ENCODE measurements around the gene TRAPPC4.

The TRAPPC4 gene

DNA sequence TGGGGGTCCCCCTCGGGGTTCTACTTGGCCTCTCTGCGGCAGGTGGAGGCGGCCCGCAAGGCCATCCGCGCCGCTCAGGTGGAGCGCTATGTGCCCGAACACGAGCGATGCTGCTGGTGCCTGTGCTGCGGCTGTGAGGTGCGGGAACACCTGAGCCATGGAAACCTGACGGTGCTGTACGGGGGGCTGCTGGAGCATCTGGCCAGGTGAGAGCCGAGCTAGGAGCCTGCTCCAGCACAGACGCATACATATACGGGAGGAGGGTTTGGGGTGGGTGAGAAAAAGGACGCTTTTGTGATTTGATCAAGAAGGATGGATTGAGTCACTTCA lies 20.2 kb upstream of the TRAPPC4 start:
- TF ChIP-seq, protein P1, sequence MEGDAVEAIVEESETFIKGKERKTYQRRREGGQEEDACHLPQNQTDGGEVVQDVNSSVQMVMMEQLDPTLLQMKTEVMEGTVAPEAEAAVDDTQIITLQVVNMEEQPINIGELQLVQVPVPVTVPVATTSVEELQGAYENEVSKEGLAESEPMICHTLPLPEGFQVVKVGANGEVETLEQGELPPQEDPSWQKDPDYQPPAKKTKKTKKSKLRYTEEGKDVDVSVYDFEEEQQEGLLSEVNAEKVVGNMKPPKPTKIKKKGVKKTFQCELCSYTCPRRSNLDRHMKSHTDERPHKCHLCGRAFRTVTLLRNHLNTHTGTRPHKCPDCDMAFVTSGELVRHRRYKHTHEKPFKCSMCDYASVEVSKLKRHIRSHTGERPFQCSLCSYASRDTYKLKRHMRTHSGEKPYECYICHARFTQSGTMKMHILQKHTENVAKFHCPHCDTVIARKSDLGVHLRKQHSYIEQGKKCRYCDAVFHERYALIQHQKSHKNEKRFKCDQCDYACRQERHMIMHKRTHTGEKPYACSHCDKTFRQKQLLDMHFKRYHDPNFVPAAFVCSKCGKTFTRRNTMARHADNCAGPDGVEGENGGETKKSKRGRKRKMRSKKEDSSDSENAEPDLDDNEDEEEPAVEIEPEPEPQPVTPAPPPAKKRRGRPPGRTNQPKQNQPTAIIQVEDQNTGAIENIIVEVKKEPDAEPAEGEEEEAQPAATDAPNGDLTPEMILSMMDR (conservative IDR thresholded peaks at IDR 0.05; ENCODE audit: low read depth, low read length), result no peak
- H3K4me3 ChIP-seq (ENCODE audit: low read depth, low read length), result peak overlapping the region; percentile 85
- DNase-seq (ENCODE audit: low read depth), result no peak

DNA sequence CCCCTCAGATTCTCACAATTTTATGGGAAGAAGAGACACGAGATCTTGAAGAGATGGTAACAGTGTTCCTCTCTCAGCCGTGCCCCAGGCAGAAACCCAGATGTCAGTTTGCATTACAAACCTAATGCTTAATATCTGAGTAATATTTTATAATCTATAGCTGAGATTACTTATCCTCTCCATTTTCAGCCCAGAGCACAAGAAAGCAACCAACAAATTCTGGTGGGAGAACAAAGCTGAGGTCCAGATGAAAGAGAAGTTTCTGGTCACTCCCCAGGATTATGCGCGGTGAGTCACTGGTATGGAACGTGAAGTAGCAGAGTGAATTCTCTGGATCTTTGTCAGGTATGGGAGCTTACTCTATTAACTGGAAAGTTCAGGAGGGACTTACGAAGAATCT lies 19.7 kb upstream of the TRAPPC4 start:
- peak; percentile 76 for DNase-seq (ENCODE audit: low read depth)
- TF ChIP-seq, protein P1 (conservative IDR thresholded peaks at IDR 0.05; ENCODE audit: low read depth, low read length), result no peak

DNA sequence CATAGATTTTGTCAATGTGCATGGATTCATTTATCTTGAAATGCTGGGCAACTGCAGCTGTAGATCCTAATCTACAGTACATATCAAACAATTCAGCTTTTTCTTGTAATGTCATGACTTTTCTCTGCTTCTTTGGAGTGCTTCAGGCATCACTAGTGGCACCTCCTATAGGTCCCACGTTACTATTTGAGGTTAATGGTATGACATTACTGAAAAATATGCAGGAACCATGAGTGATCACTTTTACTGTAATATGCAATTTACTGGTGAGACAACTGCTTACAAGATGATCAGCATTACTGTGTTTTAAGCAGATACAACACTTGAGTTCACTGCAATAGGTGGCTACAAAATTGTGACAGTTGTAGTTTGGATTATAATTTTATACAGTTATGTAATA lies 17.7 kb upstream of the TRAPPC4 start:
- TF ChIP-seq, protein P1 (conservative IDR thresholded peaks at IDR 0.05; ENCODE audit: low read depth, low read length), result no peak
- DNase-seq (ENCODE audit: low read depth), result no peak
- H3K4me3 ChIP-seq (ENCODE audit: low read depth, low read length), result no peak overlapping the region

More for the DNA sequence above, 19.7 kb upstream of the TRAPPC4 start:
- peak overlapping the region; percentile 85 for H3K4me3 ChIP-seq (ENCODE audit: low read depth, low read length)

- H3K4me3 ChIP-seq (ENCODE audit: low read depth, low read length), result no peak overlapping the region
- TF ChIP-seq, protein P1 (conservative IDR thresholded peaks at IDR 0.05; ENCODE audit: low read depth, low read length), result no peak
Measured at GRCh38 chr11:119006656-119007055, 11.9 kb upstream of the TRAPPC4 start.

GRCh38 chr11:119011476-119012053 lies 7.0 kb upstream of the TRAPPC4 start:
- no peak for DNase-seq (ENCODE audit: low read depth)
- TF ChIP-seq, protein P1 (conservative IDR thresholded peaks at IDR 0.05; ENCODE audit: low read depth, low read length), result no peak
- H3K4me3 ChIP-seq (ENCODE audit: low read depth, low read length), result no peak overlapping the region

More at GRCh38 chr11:119006656-119007055, 11.9 kb upstream of the TRAPPC4 start:
- DNase-seq (ENCODE audit: low read depth), result no peak

DNA sequence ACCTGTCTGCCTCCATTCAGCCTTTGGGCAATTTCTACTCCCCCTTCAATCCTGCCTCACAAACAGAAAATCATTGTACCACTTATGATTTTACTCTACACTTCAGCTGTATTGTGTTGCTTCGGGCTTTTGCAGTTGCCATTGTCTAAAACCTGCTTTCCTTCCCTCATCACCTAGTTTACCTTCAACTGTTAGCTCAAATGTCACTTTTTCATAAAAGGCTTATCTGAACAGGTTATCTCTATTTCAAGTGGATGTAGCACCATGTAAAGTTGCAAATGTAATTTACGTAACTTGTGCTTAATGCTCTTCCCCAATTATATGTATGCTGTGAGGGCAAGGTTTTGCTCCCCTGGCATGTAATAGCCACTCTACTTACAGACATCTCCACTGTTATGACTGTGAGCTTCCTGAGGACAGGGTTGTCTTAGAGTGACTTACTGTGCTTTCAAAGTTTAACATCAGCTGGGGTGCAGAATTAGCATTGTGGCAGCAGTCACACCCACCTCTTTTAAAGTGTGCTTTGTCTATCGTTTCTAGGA lies 5.9 kb upstream of the TRAPPC4 start:
- TF ChIP-seq, protein P1 (conservative IDR thresholded peaks at IDR 0.05; ENCODE audit: low read depth, low read length), result no peak
- H3K4me3 ChIP-seq (ENCODE audit: low read depth, low read length), result no peak overlapping the region
- DNase-seq (ENCODE audit: low read depth), result no peak

Data from choroid plexus epithelial cell (primary cell).